Measurements from ENCODE around the gene TMEM135.

Gene TMEM135

GRCh38 chr11:87201376-87201775 lies 163.6 kb downstream of the TMEM135 start:
- DNase-seq, result no peak

GRCh38 chr11:87203907-87204602 lies 166.3 kb downstream of the TMEM135 start:
- no peak for DNase-seq

- DNase-seq, result no peak
These were observed 175.2 kb downstream of the TMEM135 start for GRCh38 chr11:87212891-87213290.

GRCh38 chr11:87213444-87213843 lies 175.7 kb downstream of the TMEM135 start:
- no peak for DNase-seq

- no peak for DNase-seq
These were observed 177.5 kb downstream of the TMEM135 start for GRCh38 chr11:87215236-87215635.

GRCh38 chr11:87219266-87219665 lies 181.5 kb downstream of the TMEM135 start:
- DNase-seq, result no peak

GRCh38 chr11:87223816-87224215 lies 186.1 kb downstream of the TMEM135 start:
- no peak for DNase-seq

GRCh38 chr11:87224486-87224885 lies 186.8 kb downstream of the TMEM135 start:
- no peak for DNase-seq

GRCh38 chr11:87228820-87229219 lies 191.1 kb downstream of the TMEM135 start:
- no peak for DNase-seq

GRCh38 chr11:87230995-87231394 lies 193.3 kb downstream of the TMEM135 start:
- DNase-seq, result no peak

- no peak for DNase-seq
These were observed 194.6 kb downstream of the TMEM135 start for GRCh38 chr11:87232320-87232719.

- DNase-seq, result no peak
These were observed 197.6 kb downstream of the TMEM135 start for GRCh38 chr11:87235366-87235765.

- DNase-seq, result no peak
These were observed 198.6 kb downstream of the TMEM135 start for GRCh38 chr11:87236368-87236767.

- DNase-seq, result no peak
These were observed 201.3 kb downstream of the TMEM135 start for GRCh38 chr11:87239001-87239400.

- no peak for DNase-seq
These were observed 201.8 kb downstream of the TMEM135 start for GRCh38 chr11:87239531-87239930.

GRCh38 chr11:87251560-87251959 lies 213.8 kb downstream of the TMEM135 start:
- no peak for DNase-seq

GRCh38 chr11:87252869-87253268 lies 215.1 kb downstream of the TMEM135 start:
- no peak for DNase-seq

- no peak for DNase-seq
These were observed 216.8 kb downstream of the TMEM135 start for GRCh38 chr11:87254562-87254961.

GRCh38 chr11:87255589-87255988 lies 217.9 kb downstream of the TMEM135 start:
- no peak for DNase-seq

- DNase-seq, result no peak
These were observed 219.1 kb downstream of the TMEM135 start for GRCh38 chr11:87256694-87257340.

GRCh38 chr11:87258171-87258833 lies 220.6 kb downstream of the TMEM135 start:
- no peak for DNase-seq

GRCh38 chr11:87259736-87260135 lies 222.0 kb downstream of the TMEM135 start:
- DNase-seq, result no peak

GRCh38 chr11:87260811-87261210 lies 223.1 kb downstream of the TMEM135 start:
- no peak for DNase-seq

- no peak for DNase-seq
These were observed 225.6 kb downstream of the TMEM135 start for GRCh38 chr11:87263264-87263838.
